ENCODE measurements around the gene SELENOT.

DNA sequence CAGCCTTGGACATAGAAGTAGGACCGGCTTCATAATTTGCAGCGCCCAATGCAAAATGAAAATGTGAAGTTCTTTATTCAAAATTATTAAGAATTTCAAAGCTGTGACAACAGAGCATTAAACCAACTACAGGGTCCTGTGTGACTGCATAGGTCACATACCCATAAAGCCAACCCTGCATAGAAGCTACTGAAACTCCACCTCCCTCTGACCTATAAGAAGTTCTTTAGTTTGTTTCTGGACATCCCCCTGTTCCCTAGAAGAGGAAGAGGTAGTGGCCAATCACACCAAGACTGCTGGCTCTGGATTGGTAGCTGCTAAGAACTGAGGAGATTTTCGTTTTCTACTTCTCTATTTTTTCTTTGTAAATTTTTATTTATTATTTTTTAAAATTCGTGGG is 9.0 kb upstream of the SELENOT start:
- TF ChIP-seq, protein P1, sequence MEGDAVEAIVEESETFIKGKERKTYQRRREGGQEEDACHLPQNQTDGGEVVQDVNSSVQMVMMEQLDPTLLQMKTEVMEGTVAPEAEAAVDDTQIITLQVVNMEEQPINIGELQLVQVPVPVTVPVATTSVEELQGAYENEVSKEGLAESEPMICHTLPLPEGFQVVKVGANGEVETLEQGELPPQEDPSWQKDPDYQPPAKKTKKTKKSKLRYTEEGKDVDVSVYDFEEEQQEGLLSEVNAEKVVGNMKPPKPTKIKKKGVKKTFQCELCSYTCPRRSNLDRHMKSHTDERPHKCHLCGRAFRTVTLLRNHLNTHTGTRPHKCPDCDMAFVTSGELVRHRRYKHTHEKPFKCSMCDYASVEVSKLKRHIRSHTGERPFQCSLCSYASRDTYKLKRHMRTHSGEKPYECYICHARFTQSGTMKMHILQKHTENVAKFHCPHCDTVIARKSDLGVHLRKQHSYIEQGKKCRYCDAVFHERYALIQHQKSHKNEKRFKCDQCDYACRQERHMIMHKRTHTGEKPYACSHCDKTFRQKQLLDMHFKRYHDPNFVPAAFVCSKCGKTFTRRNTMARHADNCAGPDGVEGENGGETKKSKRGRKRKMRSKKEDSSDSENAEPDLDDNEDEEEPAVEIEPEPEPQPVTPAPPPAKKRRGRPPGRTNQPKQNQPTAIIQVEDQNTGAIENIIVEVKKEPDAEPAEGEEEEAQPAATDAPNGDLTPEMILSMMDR (IDR thresholded peaks at IDR 0.05) = no peak
- no peak for TF ChIP-seq EZH2 (IDR thresholded peaks at IDR 0.05; ENCODE audit: borderline replicate concordance, insufficient read depth, low read depth, low read length, poor library complexity, severe bottlenecking)
